Muscle of leg (tissue), 11 donors: ENCODE measurements around the gene YES1. TPM values are rescaled to one million over a fixed set of nuclear protein-coding genes. Genes with fewer than 3 reads are reported as not detected.
"Not testable (repeated sequence)": the region's sequence is repeated elsewhere in the genome, so short reads cannot be mapped to it uniquely, and the experiment has no call there.

Source experiments
- DNase-seq: peaks from one replicate; pipeline ENCODE4 v3.0.0; 2013
- H3K27ac ChIP-seq: one replicate; pipeline ENCODE4 v1.5.1; 2013; ENCODE audit warnings: mild to moderate bottlenecking, low read length, control low read depth
- H3K27me3 ChIP-seq: one replicate; pipeline ENCODE4 v1.6.1; 2013; ENCODE audit warnings: low read length; ENCODE audit not compliant: control insufficient read depth, insufficient read depth
- H3K36me3 ChIP-seq: one replicate; pipeline ENCODE4 v1.6.1; 2013; ENCODE audit warnings: low read length; ENCODE audit not compliant: control insufficient read depth, insufficient read depth
- H3K4me1 ChIP-seq: one replicate; pipeline ENCODE4 v1.6.1; 2013; ENCODE audit warnings: low read length; ENCODE audit not compliant: control insufficient read depth, insufficient read depth
- H3K4me3 ChIP-seq: one replicate; pipeline ENCODE4 v1.5.1; 2013; ENCODE audit warnings: low read length, control low read depth
- H3K9me3 ChIP-seq: replicated peaks from 2 replicates; pipeline ENCODE4 v1.6.1; 2013; ENCODE audit warnings: low read depth, low read length; ENCODE audit not compliant: control insufficient read depth
- WGBS: methylation state at CpG from one replicate; pipeline ENCODE4 v1.1.5; 2013; ENCODE audit warnings: missing lambda C conversion rate; ENCODE audit not compliant: insufficient coverage; 5-methylcytosine and 5-hydroxymethylcytosine counted together
- polyA plus RNA-seq, 8 donors: library from polyadenylated mRNA; unstranded; fragments of 120-200 nt; gene quantifications; one replicate each; pipeline versions ENCODE4 v1.2.1 to v1.2.3, GENCODE V29; 2013; ENCODE audit warnings: inconsistent platforms in 1 of 8, low replicate concordance in 1 of 8; ENCODE audit not compliant: insufficient read length in 8 of 8, insufficient read depth in 1 of 8
- total RNA-seq: library from RNA; stranded (reverse); fragments of 120-200 nt; gene quantifications from one replicate; pipeline ENCODE4 v1.2.4, GENCODE V29; 2013

The YES1 gene
- total and polyA plus RNA-seq, 9 donors = 36.1 to 70.0 (median 56.6) TPM

GRCh38 chr18:688323-688722 lies 123.7 kb downstream of the YES1 start:
- Histone ChIP-seq H3K9me3 (no peaks in the 10 kb centered on the region), H3K27ac (no peak overlapping the region), H3K4me3 (no peak overlapping the region), H3K36me3 (peaks cover 36% of the 10 kb centered on the region), H3K4me1 (no peaks in the 10 kb centered on the region), H3K27me3 (no peaks in the 10 kb centered on the region)
- 60% methylated on average over 3 of the region's 5 CpGs for WGBS
- no peak for DNase-seq

- H3K9me3 ChIP-seq = no peaks in the 10 kb centered on the region
- H3K36me3 ChIP-seq = peaks cover 38% of the 10 kb centered on the region
- H3K27ac ChIP-seq = no peak overlapping the region
- DNase-seq = no peak
- H3K4me3 ChIP-seq = no peak overlapping the region
- H3K27me3 ChIP-seq = no peaks in the 10 kb centered on the region
- no peaks in the 10 kb centered on the region for H3K4me1 ChIP-seq
- WGBS = 73% methylated on average over 8 of the region's 11 CpGs
These were observed 125.5 kb downstream of the YES1 start for GRCh38 chr18:686339-687111.

DNA sequence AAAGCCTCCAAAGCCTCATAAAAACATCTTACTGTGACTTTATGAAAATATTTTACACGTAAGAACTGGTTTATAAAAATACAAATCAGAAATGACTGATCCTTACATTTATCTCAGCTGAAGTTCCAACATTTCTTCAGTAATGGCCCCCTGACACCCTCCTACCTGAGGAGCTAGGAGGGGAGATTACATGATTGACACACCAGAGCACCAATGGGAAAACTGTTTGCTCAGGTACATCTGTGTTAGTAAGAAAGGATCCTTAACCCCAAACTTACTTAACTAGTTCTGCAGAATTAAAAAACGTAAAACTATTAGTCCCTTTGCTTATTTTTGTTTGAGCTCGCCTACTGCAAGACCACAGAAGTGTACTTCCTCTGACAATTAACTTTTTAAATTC lies 126.6 kb downstream of the YES1 start:
- Histone ChIP-seq H3K4me1 (no peaks in the 10 kb centered on the region), H3K4me3 (no peak overlapping the region), H3K27ac (no peak overlapping the region), H3K27me3 (no peaks in the 10 kb centered on the region), H3K36me3 (peaks cover 39% of the 10 kb centered on the region), H3K9me3 (no peaks in the 10 kb centered on the region)
- no CpG with 5 or more reads among the region's 3 CpGs for WGBS
- DNase-seq = no peak

GRCh38 chr18:683531-683930 lies 128.5 kb downstream of the YES1 start:
- DNase-seq = no peak
- Histone ChIP-seq H3K27me3 (no peaks in the 10 kb centered on the region), H3K9me3 (no peaks in the 10 kb centered on the region), H3K4me3 (no peak overlapping the region), H3K27ac (no peak overlapping the region), H3K36me3 (peaks cover 47% of the 10 kb centered on the region), H3K4me1 (no peaks in the 10 kb centered on the region)
- 83% methylated on average over 5 of the region's 5 CpGs for WGBS

GRCh38 chr18:682833-683232 lies 129.2 kb downstream of the YES1 start:
- no peak overlapping the region for H3K27ac ChIP-seq
- H3K4me1 ChIP-seq = no peaks in the 10 kb centered on the region
- no peak overlapping the region for H3K4me3 ChIP-seq
- no peaks in the 10 kb centered on the region for H3K9me3 ChIP-seq
- H3K36me3 ChIP-seq = peaks cover 46% of the 10 kb centered on the region
- H3K27me3 ChIP-seq = no peaks in the 10 kb centered on the region
- DNase-seq = no peak

GRCh38 chr18:682416-682815 lies 129.6 kb downstream of the YES1 start:
- 82% methylated on average over 4 of the region's 9 CpGs for WGBS
- not testable (repeated sequence) for H3K27ac ChIP-seq
- peaks cover 49% of the 10 kb centered on the region for H3K36me3 ChIP-seq

DNA sequence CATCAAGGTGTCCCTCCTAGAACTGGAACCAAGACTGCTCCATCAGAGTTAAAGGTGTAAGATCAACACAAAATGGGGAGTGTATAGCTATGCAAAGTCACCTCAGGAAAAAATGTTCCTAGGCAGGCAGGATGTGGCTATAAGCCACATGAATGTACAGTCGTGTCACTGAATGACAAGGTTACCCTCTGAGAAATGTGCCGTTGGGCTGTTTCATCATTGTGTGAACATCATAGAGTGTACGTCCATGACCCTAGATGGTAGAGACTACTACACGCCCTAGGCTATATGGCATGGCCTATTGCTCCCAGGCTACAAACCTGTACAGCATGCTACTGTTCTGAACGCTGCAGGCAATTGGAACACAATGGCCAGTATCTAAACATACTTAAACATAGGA lies 130.1 kb downstream of the YES1 start:
- H3K9me3 ChIP-seq = no peaks in the 10 kb centered on the region
- 93% methylated on average over 4 of the region's 5 CpGs for WGBS
- H3K36me3 ChIP-seq = peaks cover 50% of the 10 kb centered on the region
- H3K4me3 ChIP-seq = no peak overlapping the region
- DNase-seq = no peak
- no peak overlapping the region for H3K27ac ChIP-seq
- H3K4me1 ChIP-seq = no peaks in the 10 kb centered on the region
- H3K27me3 ChIP-seq = no peaks in the 10 kb centered on the region

More at GRCh38 chr18:682416-682815, 129.6 kb downstream of the YES1 start:
- H3K4me3 ChIP-seq, DNase-seq, H3K4me1 ChIP-seq, H3K27me3 ChIP-seq, H3K9me3 ChIP-seq: not testable (repeated sequence)

- Histone ChIP-seq H3K27me3 (no peaks in the 10 kb centered on the region), H3K9me3 (no peaks in the 10 kb centered on the region), H3K27ac (no peak overlapping the region), H3K36me3 (peaks cover 48% of the 10 kb centered on the region), H3K4me1 (no peaks in the 10 kb centered on the region), H3K4me3 (no peak overlapping the region)
- 100% methylated on average over 1 of the region's 4 CpGs for WGBS
- no peak for DNase-seq
These were observed 131.7 kb downstream of the YES1 start for GRCh38 chr18:680392-680791.

DNA sequence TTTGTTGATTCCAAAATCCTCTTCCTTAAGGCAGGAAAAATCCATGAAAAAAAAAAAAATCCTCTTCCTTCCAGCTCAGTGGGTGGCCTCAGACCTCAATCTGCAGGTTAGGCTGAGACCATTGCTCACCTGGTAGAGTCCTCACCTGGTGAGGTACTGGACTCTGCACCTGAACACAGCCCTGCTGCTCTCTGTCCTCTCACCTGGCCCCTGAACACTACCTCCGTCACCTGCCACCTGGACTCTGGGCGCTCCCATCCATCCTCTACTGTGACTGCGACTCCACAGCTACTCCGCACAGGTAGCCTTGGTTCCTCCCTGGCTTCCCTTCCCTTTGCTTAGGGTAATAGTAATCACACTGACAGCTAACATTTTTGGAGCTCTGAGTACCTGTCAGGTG lies 132.5 kb downstream of the YES1 start:
- Histone ChIP-seq H3K4me3 (no peak overlapping the region), H3K36me3 (peaks cover 49% of the 10 kb centered on the region), H3K9me3 (no peaks in the 10 kb centered on the region), H3K4me1 (no peaks in the 10 kb centered on the region), H3K27me3 (no peaks in the 10 kb centered on the region), H3K27ac (no peak overlapping the region)
- WGBS = 98% methylated on average over 4 of the region's 4 CpGs
- no peak for DNase-seq

- 87% methylated on average over 9 of the region's 15 CpGs for WGBS
- Histone ChIP-seq H3K36me3 (peaks cover 52% of the 10 kb centered on the region), H3K4me1 (no peaks in the 10 kb centered on the region)
These were observed 133.4 kb downstream of the YES1 start for GRCh38 chr18:678482-679182.

More at GRCh38 chr18:678482-679182, 133.4 kb downstream of the YES1 start:
- Histone ChIP-seq H3K27ac (no peak overlapping the region), H3K9me3 (no peaks in the 10 kb centered on the region), H3K4me3 (no peak overlapping the region), H3K27me3 (no peaks in the 10 kb centered on the region)
- DNase-seq = no peak
